Measurements from ENCODE around the gene CBFB. TPM values are rescaled to one million over a fixed set of nuclear protein-coding genes. Genes with fewer than 3 reads are reported as not detected.
A peak's percentile ranks its signal among the peaks of the same experiment; 100 is the strongest.

The CBFB gene
- total and polyA plus RNA-seq, 5 donors from 2014 or later = 60.9 to 108 (median 83.6) TPM

GRCh38 chr16:67089101-67089500 lies 60.2 kb downstream of the CBFB start:
- Histone ChIP-seq H3K27ac (ENCODE audit: insufficient read depth, low read length, poor library complexity, severe bottlenecking) (no peak overlapping the region), H3K4me3 (ENCODE audit: low read depth, low read length) (no peak overlapping the region), H3K27me3 (ENCODE audit: control insufficient read depth, insufficient read depth, low read length) (no peaks in the 10 kb centered on the region), H3K9me3 (ENCODE audit: control insufficient read depth in 2 of 2, low read length in 2 of 2) (no peaks in the 10 kb centered on the region), H3K36me3 (ENCODE audit: control insufficient read depth, insufficient read depth, low read length) (peaks cover 7% of the 10 kb centered on the region), H3K4me1 (ENCODE audit: control insufficient read depth, insufficient read depth, low read length, poor library complexity, severe bottlenecking) (no peaks in the 10 kb centered on the region)
- Mint-ChIP-seq H3K4me3 (no peak overlapping the region), H3K27me3 (no peaks in the 10 kb centered on the region), H3K27ac (peak overlapping the region; percentile 1 to 73 (median 12)), H3K9me3 (no peaks in the 10 kb centered on the region), H3K4me1 (peaks cover 9 to 24% (median 21%) of the 10 kb centered on the region in 4 donors), H3K36me3 (peaks cover 3% of the 10 kb centered on the region)
- ATAC-seq (ENCODE audit: low read depth in 2 of 2) (no peak), DNase-seq (no peak)

DNA sequence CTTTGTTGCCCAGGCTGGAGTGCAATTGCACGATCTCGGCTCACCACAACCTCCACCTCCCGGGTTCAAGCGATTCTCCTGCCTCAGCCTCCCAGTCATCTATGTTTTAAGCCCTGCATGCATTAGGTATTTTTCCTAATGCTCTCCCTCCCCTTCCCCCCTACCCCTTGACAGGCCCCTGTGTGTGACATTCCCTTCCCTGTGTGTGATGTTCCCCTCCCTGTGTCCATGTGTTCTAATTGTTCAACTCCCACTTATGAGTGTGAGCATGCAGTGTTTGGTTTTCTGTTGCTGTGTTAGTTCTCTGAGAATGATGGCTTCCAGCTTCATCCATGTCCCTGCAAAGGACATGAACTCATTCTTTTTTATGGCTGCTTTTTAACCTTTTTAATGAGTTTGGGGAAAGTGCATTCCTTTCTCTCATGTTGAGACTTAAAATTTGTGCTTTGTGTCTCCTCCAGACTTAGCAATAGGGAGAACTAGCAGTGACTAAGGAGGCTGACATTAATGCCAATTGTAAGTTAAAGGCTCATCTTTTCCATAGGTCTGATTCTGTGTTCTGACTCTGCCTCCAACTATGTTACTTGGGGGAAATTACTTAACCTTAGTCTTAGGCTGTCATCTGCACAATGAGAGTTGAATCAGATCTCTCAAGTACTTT lies 63.1 kb downstream of the CBFB start:
- Histone ChIP-seq H3K4me1 (ENCODE audit: control insufficient read depth, insufficient read depth, low read length, poor library complexity, severe bottlenecking) (no peaks in the 10 kb centered on the region), H3K27ac (ENCODE audit: insufficient read depth, low read length, poor library complexity, severe bottlenecking) (no peak overlapping the region), H3K36me3 (ENCODE audit: control insufficient read depth, insufficient read depth, low read length) (peaks cover 3% of the 10 kb centered on the region), H3K27me3 (ENCODE audit: control insufficient read depth, insufficient read depth, low read length) (no peaks in the 10 kb centered on the region), H3K9me3 (ENCODE audit: control insufficient read depth in 2 of 2, low read length in 2 of 2) (no peaks in the 10 kb centered on the region), H3K4me3 (ENCODE audit: low read depth, low read length) (no peak overlapping the region)
- Mint-ChIP-seq H3K36me3 (no peaks in the 10 kb centered on the region), H3K27ac (peak overlapping the region in 1 of 3 donors; percentile 40), H3K4me3 (peak overlapping the region in 1 of 4 donors; percentile 58), H3K27me3 (no peaks in the 10 kb centered on the region), H3K4me1 (peaks cover 7 to 16% (median 13%) of the 10 kb centered on the region in 4 donors), H3K9me3 (no peaks in the 10 kb centered on the region)
- ATAC-seq (ENCODE audit: low read depth in 2 of 2) (no peak), DNase-seq (no peak)

DNA sequence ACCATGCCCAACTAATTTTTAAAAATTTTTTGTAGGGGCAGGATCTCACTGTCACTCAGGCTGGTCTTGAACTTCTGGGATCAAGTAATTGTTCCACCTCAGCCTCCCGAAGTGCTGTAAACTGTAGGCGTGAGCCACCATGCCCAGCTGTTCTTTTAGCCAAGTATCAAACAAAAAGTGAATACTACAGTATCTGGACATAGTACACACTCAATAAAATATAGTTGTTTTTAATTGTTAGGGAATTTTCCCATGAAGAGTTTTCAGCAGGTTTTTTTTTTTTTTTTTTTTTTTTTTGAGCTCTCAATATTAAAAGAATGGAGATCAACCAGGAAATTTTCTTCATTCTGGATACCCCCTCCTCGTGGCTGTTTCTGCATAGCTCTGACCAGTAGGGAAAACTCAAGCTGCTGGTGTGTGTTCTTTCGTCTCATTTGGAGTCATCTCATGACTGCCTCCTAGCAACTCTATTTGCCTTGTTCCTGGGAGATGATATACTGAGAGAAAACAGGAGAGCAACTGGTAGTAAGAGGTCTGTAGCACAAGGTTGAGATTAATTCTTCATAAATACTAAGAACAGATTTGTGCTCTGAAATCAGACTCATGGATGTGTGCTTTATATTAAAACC lies 64.3 kb downstream of the CBFB start:
- H3K4me3 Mint-ChIP-seq = no peak overlapping the region
- Histone ChIP-seq H3K36me3 (ENCODE audit: control insufficient read depth, insufficient read depth, low read length) (peaks cover 3% of the 10 kb centered on the region), H3K4me1 (ENCODE audit: control insufficient read depth, insufficient read depth, low read length, poor library complexity, severe bottlenecking) (no peaks in the 10 kb centered on the region), H3K27ac (ENCODE audit: insufficient read depth, low read length, poor library complexity, severe bottlenecking) (no peak overlapping the region), H3K9me3 (ENCODE audit: control insufficient read depth in 2 of 2, low read length in 2 of 2) (no peaks in the 10 kb centered on the region), H3K27me3 (ENCODE audit: control insufficient read depth, insufficient read depth, low read length) (no peaks in the 10 kb centered on the region), H3K4me3 (ENCODE audit: low read depth, low read length) (no peak overlapping the region)
- no peaks in the 10 kb centered on the region for H3K9me3 Mint-ChIP-seq
- peaks cover 7 to 15% (median 13%) of the 10 kb centered on the region in 4 donors for H3K4me1 Mint-ChIP-seq
- H3K27me3 Mint-ChIP-seq = no peaks in the 10 kb centered on the region
- H3K27ac Mint-ChIP-seq = peak overlapping the region in 1 of 3 donors; percentile 14
- DNase-seq (no peak), ATAC-seq (ENCODE audit: low read depth in 2 of 2) (no peak)
- H3K36me3 Mint-ChIP-seq = no peaks in the 10 kb centered on the region

DNA sequence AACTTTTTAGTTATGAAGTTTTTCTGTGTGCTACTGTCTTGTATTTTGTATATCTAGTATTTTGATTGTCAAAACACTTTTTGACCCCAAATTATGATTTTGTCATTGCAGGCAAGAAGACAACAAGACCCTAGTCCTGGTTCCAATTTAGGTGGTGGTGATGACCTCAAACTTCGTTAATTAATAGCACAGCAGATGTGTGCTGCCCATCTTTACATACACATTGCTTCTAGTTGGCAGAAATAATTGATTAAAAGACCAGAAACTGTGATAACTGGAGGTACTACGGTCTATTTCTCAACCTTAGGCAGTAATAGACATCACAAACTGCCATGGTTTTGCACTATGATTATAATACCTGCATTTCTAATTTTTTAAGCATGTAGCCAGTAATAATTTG lies 69.7 kb downstream of the CBFB start:
- no peak overlapping the region for H3K27ac Mint-ChIP-seq
- H3K36me3 Mint-ChIP-seq = peaks cover 3% of the 10 kb centered on the region
- no peaks in the 10 kb centered on the region for H3K27me3 Mint-ChIP-seq
- DNase-seq (no peak), ATAC-seq (ENCODE audit: low read depth in 2 of 2) (no peak)
- no peaks in the 10 kb centered on the region for H3K9me3 Mint-ChIP-seq
- no peak overlapping the region for H3K4me3 Mint-ChIP-seq
- H3K9me3 ChIP-seq (ENCODE audit: control insufficient read depth in 2 of 2, low read length in 2 of 2) = no peaks in the 10 kb centered on the region
- no peak overlapping the region for H3K27ac ChIP-seq (ENCODE audit: insufficient read depth, low read length, poor library complexity, severe bottlenecking)
- no peak overlapping the region for H3K4me3 ChIP-seq (ENCODE audit: low read depth, low read length)
- no peaks in the 10 kb centered on the region for H3K27me3 ChIP-seq (ENCODE audit: control insufficient read depth, insufficient read depth, low read length)
- H3K4me1 ChIP-seq (ENCODE audit: control insufficient read depth, insufficient read depth, low read length, poor library complexity, severe bottlenecking) = no peaks in the 10 kb centered on the region
- H3K4me1 Mint-ChIP-seq = peaks cover 0 to 13% (median 3%) of the 10 kb centered on the region in 4 donors
- H3K36me3 ChIP-seq (ENCODE audit: control insufficient read depth, insufficient read depth, low read length) = peaks cover 10% of the 10 kb centered on the region

- Mint-ChIP-seq H3K4me3 (no peak overlapping the region), H3K27me3 (no peaks in the 10 kb centered on the region), H3K36me3 (peaks cover 3% of the 10 kb centered on the region), H3K4me1 (peaks cover 0 to 5% (median 2%) of the 10 kb centered on the region in 4 donors), H3K9me3 (no peaks in the 10 kb centered on the region), H3K27ac (no peak overlapping the region)
- Histone ChIP-seq H3K27me3 (ENCODE audit: control insufficient read depth, insufficient read depth, low read length) (no peaks in the 10 kb centered on the region), H3K4me1 (ENCODE audit: control insufficient read depth, insufficient read depth, low read length, poor library complexity, severe bottlenecking) (no peaks in the 10 kb centered on the region), H3K36me3 (ENCODE audit: control insufficient read depth, insufficient read depth, low read length) (peaks cover 10% of the 10 kb centered on the region), H3K9me3 (ENCODE audit: control insufficient read depth in 2 of 2, low read length in 2 of 2) (no peaks in the 10 kb centered on the region), H3K27ac (ENCODE audit: insufficient read depth, low read length, poor library complexity, severe bottlenecking) (no peak overlapping the region), H3K4me3 (ENCODE audit: low read depth, low read length) (no peak overlapping the region)
- ATAC-seq (ENCODE audit: low read depth in 2 of 2) (no peak), DNase-seq (peak in 2 of 3 donors; percentile 22 to 35)
Measured at GRCh38 chr16:67100569-67101310, 71.8 kb downstream of the CBFB start.

DNA sequence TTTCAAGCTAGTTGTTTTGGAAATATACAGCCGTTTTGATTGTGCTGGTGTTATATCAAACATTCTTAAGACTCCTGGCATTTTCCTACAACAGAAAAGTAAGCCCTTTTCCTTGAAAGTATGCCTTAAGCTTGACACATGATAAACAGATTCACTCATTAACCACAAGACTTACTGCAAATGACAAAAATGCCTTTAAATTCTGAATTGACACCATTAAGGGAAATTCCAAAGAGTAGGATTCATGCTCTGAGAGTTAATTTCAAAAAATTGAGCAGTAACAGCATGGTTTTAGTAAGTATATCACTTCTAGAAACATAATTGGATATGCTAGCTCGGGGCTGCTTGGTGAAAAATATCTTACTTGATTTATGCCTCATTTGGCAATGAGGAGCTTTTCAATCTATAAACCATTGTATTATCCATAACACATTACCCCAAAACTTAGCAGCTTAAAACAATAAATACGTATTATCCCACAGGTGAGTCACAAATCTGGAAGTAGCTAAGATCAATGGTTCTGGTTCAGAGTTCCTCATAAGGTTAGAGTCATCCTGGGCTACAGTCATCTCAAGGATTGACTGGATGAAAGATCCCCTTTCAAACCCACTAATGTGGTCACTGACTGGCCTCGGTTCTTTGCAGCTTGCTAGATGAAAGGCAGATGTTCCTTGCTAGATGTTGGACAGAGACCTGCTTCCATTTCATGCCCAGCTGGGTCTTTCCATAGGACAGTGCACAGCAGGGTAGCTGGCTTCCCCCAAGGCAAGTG lies 72.5 kb downstream of the CBFB start:
- Mint-ChIP-seq H3K27ac (no peak overlapping the region), H3K9me3 (no peaks in the 10 kb centered on the region), H3K27me3 (no peaks in the 10 kb centered on the region), H3K4me1 (peaks cover 0 to 10% (median 3%) of the 10 kb centered on the region in 4 donors), H3K36me3 (peaks cover 3% of the 10 kb centered on the region), H3K4me3 (peak overlapping the region in 1 of 4 donors; percentile 38)
- no peak overlapping the region for H3K27ac ChIP-seq (ENCODE audit: insufficient read depth, low read length, poor library complexity, severe bottlenecking)
- no peaks in the 10 kb centered on the region for H3K9me3 ChIP-seq (ENCODE audit: control insufficient read depth in 2 of 2, low read length in 2 of 2)
- DNase-seq (no peak), ATAC-seq (ENCODE audit: low read depth in 2 of 2) (no peak)
- no peaks in the 10 kb centered on the region for H3K27me3 ChIP-seq (ENCODE audit: control insufficient read depth, insufficient read depth, low read length)
- H3K4me3 ChIP-seq (ENCODE audit: low read depth, low read length) = no peak overlapping the region
- peaks cover 10% of the 10 kb centered on the region for H3K36me3 ChIP-seq (ENCODE audit: control insufficient read depth, insufficient read depth, low read length)
- H3K4me1 ChIP-seq (ENCODE audit: control insufficient read depth, insufficient read depth, low read length, poor library complexity, severe bottlenecking) = no peaks in the 10 kb centered on the region

DNA sequence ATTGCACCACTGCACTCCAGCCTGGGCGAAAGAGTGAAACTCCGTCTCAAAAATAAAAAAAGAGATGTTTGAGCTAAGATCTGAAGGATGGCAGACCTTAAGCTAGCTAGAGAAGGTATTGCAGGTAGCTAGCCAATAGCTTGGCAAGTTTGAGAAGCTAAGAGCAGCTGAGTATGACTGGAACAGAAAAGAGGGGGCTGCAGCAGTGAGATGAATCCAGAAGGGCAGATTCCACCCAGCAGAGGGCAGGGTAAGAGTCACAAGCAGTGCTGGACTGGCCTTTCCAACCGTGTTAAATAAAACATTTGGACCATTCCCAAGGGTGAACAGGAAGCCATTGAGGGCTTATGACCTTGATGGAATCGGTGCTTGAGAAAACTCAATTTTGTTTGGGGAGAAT lies 75.1 kb downstream of the CBFB start:
- ATAC-seq (ENCODE audit: low read depth in 2 of 2) (peak in 1 of 2 donors; percentile 37), DNase-seq (no peak)
- peaks cover 2% of the 10 kb centered on the region for H3K4me1 ChIP-seq (ENCODE audit: control insufficient read depth, insufficient read depth, low read length, poor library complexity, severe bottlenecking)
- H3K9me3 Mint-ChIP-seq = no peaks in the 10 kb centered on the region
- no peaks in the 10 kb centered on the region for H3K27me3 Mint-ChIP-seq
- peak overlapping the region in 1 of 4 donors; percentile 62 for H3K4me3 Mint-ChIP-seq
- peaks cover 8% of the 10 kb centered on the region for H3K36me3 ChIP-seq (ENCODE audit: control insufficient read depth, insufficient read depth, low read length)
- H3K4me3 ChIP-seq (ENCODE audit: low read depth, low read length) = no peak overlapping the region
- H3K4me1 Mint-ChIP-seq = peaks cover 0 to 10% (median 3%) of the 10 kb centered on the region in 4 donors
- H3K9me3 ChIP-seq (ENCODE audit: control insufficient read depth in 2 of 2, low read length in 2 of 2) = no peaks in the 10 kb centered on the region
- no peaks in the 10 kb centered on the region for H3K27me3 ChIP-seq (ENCODE audit: control insufficient read depth, insufficient read depth, low read length)
- H3K36me3 Mint-ChIP-seq = peaks cover 3% of the 10 kb centered on the region
- no peak overlapping the region for H3K27ac Mint-ChIP-seq
- H3K27ac ChIP-seq (ENCODE audit: insufficient read depth, low read length, poor library complexity, severe bottlenecking) = no peak overlapping the region

All from CD4-positive, CD25-positive, alpha-beta regulatory T cell (primary cell).